ENCODE data around the gene MAD2L2.
A peak's percentile ranks its signal among the peaks of the same experiment; 100 is the strongest.

Gene MAD2L2

GRCh38 chr1:11682287-11682771 lies 1.4 kb upstream of the MAD2L2 start:
- no peak for DNase-seq (ENCODE audit: low spot score)

GRCh38 chr1:11680270-11681070 lies 478 bp downstream of the MAD2L2 start:
- no peak for DNase-seq (ENCODE audit: low spot score)

GRCh38 chr1:11678442-11678841 lies 2.5 kb downstream of the MAD2L2 start:
- DNase-seq (ENCODE audit: low spot score), result no peak

GRCh38 chr1:11676386-11677103 lies 4.4 kb downstream of the MAD2L2 start:
- no peak for DNase-seq (ENCODE audit: low spot score)

GRCh38 chr1:11675325-11675724 lies 5.6 kb downstream of the MAD2L2 start:
- DNase-seq (ENCODE audit: low spot score), result no peak

GRCh38 chr1:11674488-11674887 lies 6.5 kb downstream of the MAD2L2 start:
- DNase-seq (ENCODE audit: low spot score), result no peak

GRCh38 chr1:11673089-11673769 lies 7.7 kb downstream of the MAD2L2 start:
- DNase-seq (ENCODE audit: low spot score), result no peak

- DNase-seq (ENCODE audit: low spot score), result no peak
Measured at GRCh38 chr1:11671544-11672286, 9.2 kb downstream of the MAD2L2 start.

GRCh38 chr1:11671205-11671543 lies 9.8 kb downstream of the MAD2L2 start:
- DNase-seq (ENCODE audit: low spot score), result no peak

GRCh38 chr1:11670747-11671146 lies 10.2 kb downstream of the MAD2L2 start:
- no peak for DNase-seq (ENCODE audit: low spot score)

- DNase-seq (ENCODE audit: low spot score), result no peak
Measured at GRCh38 chr1:11668516-11668915, 12.4 kb downstream of the MAD2L2 start.

GRCh38 chr1:11664336-11665065 lies 16.4 kb downstream of the MAD2L2 start:
- DNase-seq (ENCODE audit: low spot score), result peak; percentile 49

- no peak for DNase-seq (ENCODE audit: low spot score)
Measured at GRCh38 chr1:11661103-11661502, 19.8 kb downstream of the MAD2L2 start.

GRCh38 chr1:11659748-11660147 lies 21.2 kb downstream of the MAD2L2 start:
- DNase-seq (ENCODE audit: low spot score), result no peak

- no peak for DNase-seq (ENCODE audit: low spot score)
Measured at GRCh38 chr1:11658542-11658941, 22.4 kb downstream of the MAD2L2 start.

- DNase-seq (ENCODE audit: low spot score), result no peak
Measured at GRCh38 chr1:11657654-11658053, 23.3 kb downstream of the MAD2L2 start.

- DNase-seq (ENCODE audit: low spot score), result no peak
Measured at GRCh38 chr1:11654939-11655808, 25.8 kb downstream of the MAD2L2 start.

- peak; percentile 81 for DNase-seq (ENCODE audit: low spot score)
Measured at GRCh38 chr1:11654137-11654938, 26.6 kb downstream of the MAD2L2 start, which contains the start of the genes FBXO2 and FBXO44. FBXO2 (minus strand) TSS chr1:11654429; CDS start chr1:11654340, 89 bp downstream. FBXO44 (plus strand) TSS chr1:11654877; CDS start chr1:11655836, 959 bp downstream.

- DNase-seq (ENCODE audit: low spot score), result no peak
Measured at GRCh38 chr1:11653861-11654136, 27.1 kb downstream of the MAD2L2 start.
